Measurements from ENCODE around the gene DHX58.
"Not testable (repeated sequence)": the region's sequence is repeated elsewhere in the genome, so short reads cannot be mapped to it uniquely, and the experiment has no call there.

DHX58 gene

DNA sequence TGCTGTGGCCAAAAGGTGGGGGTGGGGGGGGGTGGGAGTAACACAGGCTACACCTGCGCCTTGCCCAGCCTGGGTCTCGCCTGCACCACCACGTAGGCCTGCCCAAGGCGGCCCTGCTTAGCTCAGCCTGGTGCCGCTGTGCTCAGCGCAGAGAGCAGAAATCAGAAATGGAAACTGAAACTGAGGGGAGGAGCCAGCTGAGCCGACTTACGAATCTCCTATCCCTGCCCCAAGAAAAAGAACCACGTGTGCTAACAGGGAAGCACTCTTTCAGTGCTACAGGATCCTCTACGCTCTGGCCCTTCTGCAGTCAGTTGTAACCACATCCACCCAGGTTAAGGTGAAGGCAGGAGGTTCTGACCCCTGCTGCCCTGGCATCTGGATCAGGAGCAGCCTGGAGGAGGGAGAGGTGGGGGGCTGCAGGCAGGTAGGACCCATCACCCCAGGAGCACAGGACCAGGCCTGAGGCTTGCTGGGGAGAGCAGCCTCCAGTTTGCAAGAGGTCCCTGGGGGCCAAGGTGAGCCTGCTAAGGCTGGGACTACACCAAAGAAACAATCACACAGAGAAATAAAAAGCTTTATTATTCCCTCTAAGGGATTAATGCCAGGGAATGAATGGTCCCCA, at the start of gene DHX58:
Gene DHX58 (minus strand): TSS at position 163 of the 625 bp plus-strand sequence. CDS start 822 bp downstream, outside the sequence.
- TF ChIP-seq, protein P1, sequence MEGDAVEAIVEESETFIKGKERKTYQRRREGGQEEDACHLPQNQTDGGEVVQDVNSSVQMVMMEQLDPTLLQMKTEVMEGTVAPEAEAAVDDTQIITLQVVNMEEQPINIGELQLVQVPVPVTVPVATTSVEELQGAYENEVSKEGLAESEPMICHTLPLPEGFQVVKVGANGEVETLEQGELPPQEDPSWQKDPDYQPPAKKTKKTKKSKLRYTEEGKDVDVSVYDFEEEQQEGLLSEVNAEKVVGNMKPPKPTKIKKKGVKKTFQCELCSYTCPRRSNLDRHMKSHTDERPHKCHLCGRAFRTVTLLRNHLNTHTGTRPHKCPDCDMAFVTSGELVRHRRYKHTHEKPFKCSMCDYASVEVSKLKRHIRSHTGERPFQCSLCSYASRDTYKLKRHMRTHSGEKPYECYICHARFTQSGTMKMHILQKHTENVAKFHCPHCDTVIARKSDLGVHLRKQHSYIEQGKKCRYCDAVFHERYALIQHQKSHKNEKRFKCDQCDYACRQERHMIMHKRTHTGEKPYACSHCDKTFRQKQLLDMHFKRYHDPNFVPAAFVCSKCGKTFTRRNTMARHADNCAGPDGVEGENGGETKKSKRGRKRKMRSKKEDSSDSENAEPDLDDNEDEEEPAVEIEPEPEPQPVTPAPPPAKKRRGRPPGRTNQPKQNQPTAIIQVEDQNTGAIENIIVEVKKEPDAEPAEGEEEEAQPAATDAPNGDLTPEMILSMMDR (IDR thresholded peaks at IDR 0.05; ENCODE audit: insufficient read depth, low read depth, low read length, missing control alignments), result no peak
- peak within 1 kb of the TSS; percentile 56 for H3K4me3 ChIP-seq (ENCODE audit: low read length)
- DNase-seq (ENCODE audit: low read depth), result peak; percentile 87

DNA sequence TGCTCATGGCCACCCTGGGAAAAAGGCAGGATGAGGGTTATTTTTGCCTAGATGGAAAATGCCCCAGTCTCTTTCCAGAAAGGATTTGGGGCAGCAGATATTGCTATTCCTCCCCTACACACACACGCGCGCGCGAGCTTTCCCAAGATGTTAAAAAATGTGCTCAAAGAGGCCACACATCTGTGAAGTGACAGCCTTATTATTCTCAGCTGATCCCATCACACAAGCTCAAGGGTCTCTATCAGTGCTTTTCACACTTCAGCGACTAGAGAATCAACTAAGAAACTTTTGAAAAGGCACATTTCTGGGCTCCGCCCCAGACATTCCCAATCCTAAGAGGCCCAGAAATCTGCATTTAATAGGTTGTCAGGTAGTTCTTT, 48.0 kb upstream of the DHX58 start:
- DNase-seq (ENCODE audit: low read depth), result no peak
- no peak overlapping the region for H3K4me3 ChIP-seq (ENCODE audit: low read length)
- TF ChIP-seq, protein P1 (IDR thresholded peaks at IDR 0.05; ENCODE audit: insufficient read depth, low read depth, low read length, missing control alignments), result no peak

DNA sequence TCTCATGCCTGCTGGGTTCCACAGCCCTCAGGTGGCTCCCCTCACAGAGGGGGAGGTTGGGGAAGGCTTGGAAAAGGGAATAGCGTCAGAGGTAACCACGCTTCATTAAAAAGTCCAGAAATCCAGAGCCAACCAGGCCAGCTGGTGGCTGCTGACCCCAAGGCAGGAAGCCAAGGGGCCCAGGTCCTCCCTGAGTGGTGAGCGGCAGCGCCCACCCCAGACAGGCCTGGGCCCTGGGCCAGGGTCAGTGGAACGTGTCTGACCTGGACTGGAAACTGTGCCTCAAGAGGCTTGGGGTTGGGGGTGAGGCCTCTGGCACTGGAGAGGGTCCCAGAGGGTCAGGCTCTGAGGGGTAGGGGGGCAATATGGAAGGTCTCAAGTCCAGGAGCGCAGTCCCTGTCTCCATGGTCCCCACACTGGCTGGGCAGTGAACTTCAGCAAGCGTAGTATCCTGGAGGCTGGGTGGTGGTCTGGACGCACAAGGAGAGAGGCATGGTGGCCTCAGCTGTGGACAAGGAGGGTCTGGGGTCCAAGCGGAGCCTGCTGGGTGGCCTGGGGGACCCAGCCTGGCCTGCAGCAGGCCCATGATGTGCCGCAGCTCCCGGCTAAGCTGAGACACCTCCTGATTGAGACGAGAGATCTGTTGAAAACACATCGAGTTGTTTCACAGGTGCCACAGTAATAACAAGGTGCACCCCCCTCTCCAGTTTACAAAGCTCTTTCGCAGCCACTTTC, 47.4 kb upstream of the DHX58 start:
- TF ChIP-seq, protein P1 (IDR thresholded peaks at IDR 0.05; ENCODE audit: insufficient read depth, low read depth, low read length, missing control alignments), result no peak
- no peak for DNase-seq (ENCODE audit: low read depth)
- H3K4me3 ChIP-seq (ENCODE audit: low read length), result no peak overlapping the region

DNA sequence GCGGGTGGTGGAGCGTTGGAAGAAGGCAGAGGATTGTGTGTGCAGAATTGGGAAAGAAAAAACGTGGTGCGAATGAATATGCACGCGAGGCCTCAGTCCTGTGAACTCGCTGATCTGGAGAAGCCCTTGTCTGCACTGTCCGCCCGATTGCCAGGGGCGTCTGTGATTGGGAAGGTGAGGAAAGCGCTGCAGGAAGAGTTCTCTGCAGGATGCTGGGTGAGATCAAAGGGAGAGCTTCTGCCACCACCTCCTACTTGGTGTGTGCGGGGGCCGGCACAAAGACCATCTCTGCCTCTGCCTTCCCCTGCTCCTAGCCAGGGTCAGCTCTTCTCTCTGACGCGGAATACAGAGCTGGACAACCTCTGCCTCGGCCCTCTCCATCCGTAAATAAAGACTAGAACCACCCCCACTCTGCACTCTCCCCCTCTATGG, 43.1 kb upstream of the DHX58 start:
- H3K4me3 ChIP-seq (ENCODE audit: low read length), result peak overlapping the region; percentile 100
- no peak for DNase-seq (ENCODE audit: low read depth)
- TF ChIP-seq, protein P1 (IDR thresholded peaks at IDR 0.05; ENCODE audit: insufficient read depth, low read depth, low read length, missing control alignments), result no peak

DNA sequence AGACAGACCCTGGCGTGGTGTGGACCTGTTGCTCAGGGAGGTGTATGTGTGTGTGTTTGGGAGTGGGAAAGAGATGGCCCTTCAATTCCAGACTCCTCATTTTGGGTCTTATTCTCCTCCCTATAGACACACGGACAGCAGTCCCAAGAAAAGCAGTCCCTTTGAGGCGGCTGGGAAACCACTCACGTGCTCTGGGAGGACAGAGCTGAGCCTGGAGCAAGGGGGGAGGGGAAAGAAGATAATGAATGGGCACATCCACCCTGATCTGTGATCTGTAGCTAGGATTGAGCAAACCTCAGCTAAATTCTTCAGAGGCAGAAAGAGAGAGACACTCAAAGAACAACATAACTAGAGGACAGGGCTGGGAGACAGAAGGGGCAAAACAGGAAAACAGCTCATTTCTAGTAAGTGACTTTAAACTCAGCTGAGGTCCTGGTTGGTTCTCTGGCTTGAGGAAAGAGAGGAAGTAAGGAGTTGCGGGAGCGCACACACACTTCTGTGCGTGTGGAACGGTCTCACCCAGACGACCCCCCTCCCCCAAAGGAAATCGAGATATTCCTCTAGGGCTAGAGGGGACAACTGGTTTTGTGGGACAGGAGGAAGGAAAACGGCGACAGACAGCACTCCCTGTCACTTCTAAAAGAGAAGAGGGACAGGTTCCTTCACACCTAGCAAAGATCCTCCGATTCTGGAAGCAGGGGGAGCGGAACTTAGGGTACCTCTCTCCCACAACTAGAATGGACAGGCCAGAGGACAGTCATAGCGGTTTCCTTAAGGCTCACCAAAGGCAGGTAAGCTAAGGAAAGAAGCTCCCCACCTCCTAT, 41.6 kb upstream of the DHX58 start:
- DNase-seq (ENCODE audit: low read depth), result peak; percentile 22
- TF ChIP-seq, protein P1 (IDR thresholded peaks at IDR 0.05; ENCODE audit: insufficient read depth, low read depth, low read length, missing control alignments), result no peak
- H3K4me3 ChIP-seq (ENCODE audit: low read length), result peak overlapping the region; percentile 100

DNA sequence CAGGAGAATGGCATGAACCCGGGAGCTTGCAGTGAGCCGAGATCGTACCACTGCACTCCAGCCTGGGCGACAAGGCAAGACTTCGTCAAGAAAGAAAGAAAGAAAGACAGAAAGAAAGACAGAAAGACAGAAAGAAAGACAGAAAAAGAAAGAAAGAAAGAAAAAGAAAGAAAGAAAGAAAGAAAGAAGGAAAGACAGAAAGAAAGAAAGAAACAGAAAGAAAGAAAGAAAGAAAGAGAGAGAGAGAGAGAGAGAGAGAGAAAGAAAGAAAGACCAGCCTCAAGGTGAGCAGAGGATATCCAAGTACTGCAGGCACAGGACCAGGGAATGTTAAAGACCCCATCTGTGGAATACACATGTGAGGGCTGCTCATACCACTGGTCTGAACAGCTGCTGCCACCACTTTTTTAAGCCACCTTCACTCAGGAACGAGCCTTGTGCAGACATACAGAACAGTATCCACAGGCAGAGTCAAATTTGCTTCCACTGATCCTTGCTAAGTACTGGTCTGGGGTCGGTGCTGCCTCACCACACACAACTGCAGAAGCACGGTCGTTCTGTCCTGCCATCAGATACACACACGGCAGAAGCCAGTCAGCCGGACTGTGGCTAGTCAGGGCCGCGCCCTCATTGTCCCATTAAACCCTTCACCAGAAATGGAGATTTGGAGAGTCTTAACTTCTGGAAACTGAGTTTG, 34.5 kb upstream of the DHX58 start:
- no peak for DNase-seq (ENCODE audit: low read depth)
- no peak overlapping the region for H3K4me3 ChIP-seq (ENCODE audit: low read length)
- TF ChIP-seq, protein P1 (IDR thresholded peaks at IDR 0.05; ENCODE audit: insufficient read depth, low read depth, low read length, missing control alignments), result no peak

DNA sequence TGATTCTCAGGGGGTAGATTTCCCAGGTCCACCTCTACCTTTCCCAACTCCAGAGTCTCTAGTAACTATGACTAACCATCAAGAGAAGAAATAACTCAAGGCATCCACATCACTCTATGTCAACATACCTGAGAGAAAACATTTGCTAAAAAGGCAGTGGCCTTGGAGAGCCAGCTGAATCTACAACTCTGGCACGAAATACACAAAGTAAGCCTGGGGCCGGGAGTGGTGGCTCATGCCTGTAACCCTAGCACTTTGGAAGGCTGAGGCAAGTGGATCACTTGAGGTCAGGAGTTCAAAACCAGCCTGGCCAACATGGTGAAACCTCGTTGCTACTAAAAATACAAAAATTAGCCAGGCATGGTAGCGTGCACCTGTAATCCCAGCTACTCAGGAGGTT, 30.6 kb upstream of the DHX58 start:
- DNase-seq (ENCODE audit: low read depth), result peak; percentile 41
- not testable (repeated sequence) for H3K4me3 ChIP-seq (ENCODE audit: low read length)
